Right atrium auricular region (tissue), 2 donors: Measurements from ENCODE around the gene ZNF827. TPM values are rescaled to one million over a fixed set of nuclear protein-coding genes. Genes with fewer than 3 reads are reported as not detected.

Experiments used
- DNase-seq: peaks from one replicate; pipeline ENCODE4 v3.0.0-alpha.2; 2019; ENCODE audit warnings: low spot score
- H3K27ac ChIP-seq, 2 donors: fragments of 200-600 bp; sonication (generic); 1 replicate in 1 of 2; 2 replicates in 1 of 2; pipeline ENCODE4 v1.5.1; 2016 to 2019
- H3K27me3 ChIP-seq, 2 donors: fragments of 200-600 bp; sonication (generic); one replicate each; pipeline versions ENCODE4 v1.5.1 to v1.6.0; 2017 to 2019
- H3K36me3 ChIP-seq: fragments of 200-600 bp; sonication (generic); one replicate; pipeline ENCODE4 v1.5.1; 2016
- H3K4me1 ChIP-seq, 2 donors: fragments of 200-600 bp; sonication (generic); one replicate each; pipeline versions ENCODE4 v1.5.1 to v1.6.0; 2017 to 2019
- H3K4me3 ChIP-seq, 2 donors: fragments of 200-600 bp; sonication (generic); 1 replicate in 1 of 2; 2 replicates in 1 of 2; pipeline ENCODE4 v1.5.1; 2017 to 2019; ENCODE audit warnings: mild to moderate bottlenecking in 1 of 2, moderate library complexity in 1 of 2
- H3K9me3 ChIP-seq, 2 donors: fragments of 200-600 bp; sonication (generic); one replicate each; pipeline ENCODE4 v1.5.1; 2019
- total RNA-seq, 2 donors: library from RNA; depleted of rRNA; stranded (reverse); fragments of >200 nt; gene quantifications; one replicate each; pipeline ENCODE4 v1.1.0, GENCODE V29; 2016
- TF ChIP-seq, protein P1 (sequence below), 2 donors: fragments of 200-600 bp; sonication (generic); IDR thresholded peaks; one replicate each; pipeline ENCODE4 v1.5.1; 2019; ENCODE audit warnings: antibody characterized with exemption in 2 of 2

Gene ZNF827
- total RNA-seq, 2 donors from 2014 or later, result 8.5 to 16.9 TPM

GRCh38 chr4:145720656-145721055 lies 218.0 kb downstream of the ZNF827 start:
- Histone ChIP-seq H3K36me3 (no peaks in the 10 kb centered on the region), H3K27me3 (no peaks in the 10 kb centered on the region), H3K4me1 (peaks cover 0 to 7% of the 10 kb centered on the region in 2 donors), H3K4me3 (no peak overlapping the region), H3K27ac (peak overlapping the region; percentile 26 to 72), H3K9me3 (no peaks in the 10 kb centered on the region)
- DNase-seq, result no peak
- TF ChIP-seq, protein P1, sequence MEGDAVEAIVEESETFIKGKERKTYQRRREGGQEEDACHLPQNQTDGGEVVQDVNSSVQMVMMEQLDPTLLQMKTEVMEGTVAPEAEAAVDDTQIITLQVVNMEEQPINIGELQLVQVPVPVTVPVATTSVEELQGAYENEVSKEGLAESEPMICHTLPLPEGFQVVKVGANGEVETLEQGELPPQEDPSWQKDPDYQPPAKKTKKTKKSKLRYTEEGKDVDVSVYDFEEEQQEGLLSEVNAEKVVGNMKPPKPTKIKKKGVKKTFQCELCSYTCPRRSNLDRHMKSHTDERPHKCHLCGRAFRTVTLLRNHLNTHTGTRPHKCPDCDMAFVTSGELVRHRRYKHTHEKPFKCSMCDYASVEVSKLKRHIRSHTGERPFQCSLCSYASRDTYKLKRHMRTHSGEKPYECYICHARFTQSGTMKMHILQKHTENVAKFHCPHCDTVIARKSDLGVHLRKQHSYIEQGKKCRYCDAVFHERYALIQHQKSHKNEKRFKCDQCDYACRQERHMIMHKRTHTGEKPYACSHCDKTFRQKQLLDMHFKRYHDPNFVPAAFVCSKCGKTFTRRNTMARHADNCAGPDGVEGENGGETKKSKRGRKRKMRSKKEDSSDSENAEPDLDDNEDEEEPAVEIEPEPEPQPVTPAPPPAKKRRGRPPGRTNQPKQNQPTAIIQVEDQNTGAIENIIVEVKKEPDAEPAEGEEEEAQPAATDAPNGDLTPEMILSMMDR (IDR thresholded peaks at IDR 0.05), result no peak

DNA sequence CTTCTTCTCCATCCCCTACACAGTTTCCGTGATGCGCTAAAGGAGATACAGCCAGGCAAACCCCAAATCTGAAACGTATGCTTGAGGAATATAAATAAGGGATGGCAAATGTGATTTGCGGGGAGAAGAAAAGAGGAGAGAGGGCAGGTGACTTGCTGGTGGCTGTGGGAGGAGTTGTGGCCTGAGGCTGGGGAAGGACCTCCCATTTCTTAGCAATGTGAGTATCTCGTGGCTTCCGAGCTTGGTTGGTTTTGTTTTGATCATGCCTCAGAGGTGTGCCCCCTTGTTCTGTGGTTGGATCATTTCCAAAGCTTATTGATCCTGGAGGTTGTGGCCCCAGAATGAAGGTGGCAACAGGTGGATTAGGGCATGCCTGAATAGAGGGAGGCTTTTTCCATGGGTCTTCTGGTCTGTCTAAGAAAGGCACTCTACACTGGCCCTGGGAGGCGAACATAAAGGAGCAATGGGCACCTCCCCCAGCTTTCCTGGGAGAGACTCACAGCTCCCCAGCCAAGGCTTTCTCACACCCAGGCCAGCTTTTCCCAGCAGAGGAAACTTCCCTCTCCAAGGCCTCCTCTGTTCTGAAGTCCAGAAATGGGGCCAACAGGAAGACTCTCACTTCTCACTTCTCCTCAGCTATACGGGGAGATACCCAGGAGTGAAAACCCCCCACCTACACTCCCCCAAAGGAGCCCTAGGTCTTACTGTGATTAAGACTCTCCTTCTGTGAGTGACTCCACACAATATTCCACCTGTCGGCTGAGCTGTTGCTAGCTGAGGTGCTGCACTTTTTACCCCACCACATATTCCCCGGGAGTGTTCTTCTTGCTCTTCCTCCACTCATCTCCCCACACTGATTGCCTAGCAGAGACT lies 218.6 kb downstream of the ZNF827 start:
- Histone ChIP-seq H3K4me3 (no peak overlapping the region), H3K27ac (peak overlapping the region in 1 of 2 donors; percentile 72), H3K27me3 (no peaks in the 10 kb centered on the region), H3K9me3 (no peaks in the 10 kb centered on the region), H3K4me1 (peaks cover 0 to 7% of the 10 kb centered on the region in 2 donors), H3K36me3 (no peaks in the 10 kb centered on the region)
- TF ChIP-seq, protein P1 (IDR thresholded peaks at IDR 0.05), result no peak
- DNase-seq, result no peak

DNA sequence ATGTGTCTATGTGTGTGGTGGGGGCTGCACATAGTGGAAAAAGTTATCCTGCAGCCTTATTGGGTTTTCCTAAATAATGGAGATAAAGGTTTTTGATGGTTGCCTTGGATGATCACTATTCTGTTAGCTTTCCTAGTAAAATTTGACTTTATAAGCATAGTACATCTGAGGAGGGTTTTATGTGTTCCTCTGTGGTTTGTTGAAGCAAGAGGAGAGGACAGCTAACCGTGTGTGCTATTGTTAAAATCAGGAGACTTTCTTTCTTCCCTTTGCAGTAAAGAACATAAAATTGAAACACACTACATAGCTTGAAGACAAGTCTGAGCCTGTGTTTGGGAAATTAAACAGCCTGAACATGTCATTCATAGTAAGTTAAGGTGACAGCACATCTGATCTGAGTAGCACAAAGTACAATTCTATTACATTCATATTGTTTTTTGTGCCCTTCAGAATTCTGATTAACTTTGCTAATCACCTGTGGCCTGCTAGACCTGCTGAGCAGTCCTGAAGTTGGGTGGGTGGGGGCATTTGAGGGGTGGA lies 221.9 kb downstream of the ZNF827 start:
- Histone ChIP-seq H3K4me1 (peaks cover 0 to 7% of the 10 kb centered on the region in 2 donors), H3K4me3 (no peak overlapping the region), H3K27ac (no peak overlapping the region), H3K9me3 (peaks cover 0 to 5% of the 10 kb centered on the region in 2 donors), H3K27me3 (no peaks in the 10 kb centered on the region), H3K36me3 (no peaks in the 10 kb centered on the region)
- TF ChIP-seq, protein P1 (IDR thresholded peaks at IDR 0.05), result no peak
- DNase-seq, result no peak

- no peaks in the 10 kb centered on the region for H3K27me3 ChIP-seq
- H3K9me3 ChIP-seq, result peaks cover 0 to 10% of the 10 kb centered on the region in 2 donors
- no peak overlapping the region for H3K4me3 ChIP-seq
- TF ChIP-seq, protein P1 (IDR thresholded peaks at IDR 0.05), result no peak
- H3K4me1 ChIP-seq, result peaks cover 0 to 7% of the 10 kb centered on the region in 2 donors
- no peak overlapping the region for H3K27ac ChIP-seq
- no peak for DNase-seq
- H3K36me3 ChIP-seq, result no peaks in the 10 kb centered on the region
Observed at GRCh38 chr4:145716200-145716599, 222.4 kb downstream of the ZNF827 start.

- Histone ChIP-seq H3K27me3 (no peaks in the 10 kb centered on the region), H3K36me3 (no peaks in the 10 kb centered on the region), H3K4me3 (no peak overlapping the region), H3K9me3 (peaks cover 0 to 20% of the 10 kb centered on the region in 2 donors), H3K27ac (no peak overlapping the region), H3K4me1 (no peaks in the 10 kb centered on the region)
- no peak for DNase-seq
- TF ChIP-seq, protein P1 (IDR thresholded peaks at IDR 0.05), result no peak
Observed at GRCh38 chr4:145709843-145710242, 228.8 kb downstream of the ZNF827 start.
